PFSK-1 (cell line): ENCODE measurements around the gene C10orf71.

Experiments used
- FOXP2 ChIP-seq: optimal IDR thresholded peaks from 2 replicates; pipeline ENCODE3; 2011; ENCODE audit warnings: borderline replicate concordance, control low read depth, inconsistent platforms; ENCODE audit not compliant: insufficient read depth; ENCODE audit errors: extremely low read length, extremely low read depth
- POLR2AphosphoS5 ChIP-seq: IDR thresholded peaks from 2 replicates; pipeline ENCODE4 v1.6.1; 2012; ENCODE audit warnings: low read depth, mild to moderate bottlenecking, control low read depth, low read length, moderate library complexity
- SIN3A ChIP-seq: IDR thresholded peaks from 2 replicates; pipeline ENCODE4 v1.6.1; 2012; ENCODE audit warnings: mild to moderate bottlenecking, low read length, moderate library complexity, borderline replicate concordance; ENCODE audit not compliant: insufficient read depth
- TAF1 ChIP-seq: IDR thresholded peaks from 2 replicates; pipeline ENCODE4 v1.6.1; 2012; ENCODE audit warnings: low read length, control low read depth, borderline replicate concordance; ENCODE audit not compliant: insufficient read depth
- TF ChIP-seq, protein P1 (sequence below), 2 experiments: IDR thresholded peaks; 2 replicates each; pipeline versions ENCODE4 v1.6.1 to v1.8.0; 2011 to 2012; ENCODE audit warnings: low read depth in 2 of 2, low read length in 2 of 2, control low read depth in 1 of 2, inconsistent platforms in 1 of 2, mild to moderate bottlenecking in 1 of 2, moderate library complexity in 1 of 2; ENCODE audit not compliant: insufficient read depth in 1 of 2

Gene C10orf71

DNA sequence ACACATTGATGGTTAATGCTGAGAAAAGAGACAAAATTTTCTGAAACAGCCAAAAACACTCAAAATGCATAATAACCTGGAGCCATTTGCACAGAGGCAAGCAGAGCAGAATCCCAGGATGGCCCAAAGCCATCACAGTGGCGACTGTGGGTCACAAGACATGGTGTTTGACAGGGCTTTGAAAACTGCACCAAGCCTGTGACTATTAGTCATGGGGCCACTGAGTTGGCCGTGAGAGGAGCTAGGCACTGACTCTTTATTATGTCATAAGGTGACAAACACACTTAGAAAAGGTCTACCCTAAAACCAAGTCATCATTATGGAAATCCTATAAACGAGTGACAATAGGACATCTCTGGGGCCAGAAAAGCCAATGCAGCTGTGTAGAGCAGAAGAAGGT lies 73.0 kb downstream of the C10orf71 start:
- no peak for TF ChIP-seq SIN3A
- TF ChIP-seq POLR2AphosphoS5: no peak
- no peak for TF ChIP-seq TAF1
- TF ChIP-seq, protein P1, sequence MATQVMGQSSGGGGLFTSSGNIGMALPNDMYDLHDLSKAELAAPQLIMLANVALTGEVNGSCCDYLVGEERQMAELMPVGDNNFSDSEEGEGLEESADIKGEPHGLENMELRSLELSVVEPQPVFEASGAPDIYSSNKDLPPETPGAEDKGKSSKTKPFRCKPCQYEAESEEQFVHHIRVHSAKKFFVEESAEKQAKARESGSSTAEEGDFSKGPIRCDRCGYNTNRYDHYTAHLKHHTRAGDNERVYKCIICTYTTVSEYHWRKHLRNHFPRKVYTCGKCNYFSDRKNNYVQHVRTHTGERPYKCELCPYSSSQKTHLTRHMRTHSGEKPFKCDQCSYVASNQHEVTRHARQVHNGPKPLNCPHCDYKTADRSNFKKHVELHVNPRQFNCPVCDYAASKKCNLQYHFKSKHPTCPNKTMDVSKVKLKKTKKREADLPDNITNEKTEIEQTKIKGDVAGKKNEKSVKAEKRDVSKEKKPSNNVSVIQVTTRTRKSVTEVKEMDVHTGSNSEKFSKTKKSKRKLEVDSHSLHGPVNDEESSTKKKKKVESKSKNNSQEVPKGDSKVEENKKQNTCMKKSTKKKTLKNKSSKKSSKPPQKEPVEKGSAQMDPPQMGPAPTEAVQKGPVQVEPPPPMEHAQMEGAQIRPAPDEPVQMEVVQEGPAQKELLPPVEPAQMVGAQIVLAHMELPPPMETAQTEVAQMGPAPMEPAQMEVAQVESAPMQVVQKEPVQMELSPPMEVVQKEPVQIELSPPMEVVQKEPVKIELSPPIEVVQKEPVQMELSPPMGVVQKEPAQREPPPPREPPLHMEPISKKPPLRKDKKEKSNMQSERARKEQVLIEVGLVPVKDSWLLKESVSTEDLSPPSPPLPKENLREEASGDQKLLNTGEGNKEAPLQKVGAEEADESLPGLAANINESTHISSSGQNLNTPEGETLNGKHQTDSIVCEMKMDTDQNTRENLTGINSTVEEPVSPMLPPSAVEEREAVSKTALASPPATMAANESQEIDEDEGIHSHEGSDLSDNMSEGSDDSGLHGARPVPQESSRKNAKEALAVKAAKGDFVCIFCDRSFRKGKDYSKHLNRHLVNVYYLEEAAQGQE (IDR thresholded peaks at IDR 0.05; ENCODE audit: insufficient read depth in 1 of 2, low read depth in 2 of 2, low read length in 2 of 2): no peak
- TF ChIP-seq FOXP2: no peak

DNA sequence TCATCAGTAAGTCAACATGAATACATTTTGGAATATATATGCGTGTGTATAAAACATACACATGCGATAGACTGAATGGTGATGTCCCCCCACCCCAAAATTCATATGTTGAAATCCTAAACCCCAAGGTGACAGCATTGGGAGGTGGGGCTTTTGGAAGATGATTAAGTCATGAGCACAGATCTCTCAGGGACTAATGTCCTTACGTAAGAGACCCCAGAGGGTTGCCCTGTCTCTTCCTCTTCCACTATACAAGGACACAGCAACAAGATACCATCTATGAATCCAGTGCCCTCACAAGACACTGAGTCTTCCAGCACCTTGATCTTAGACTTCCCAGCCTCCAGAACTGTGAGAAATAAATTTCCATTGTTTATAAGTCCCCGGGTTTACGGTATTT lies 74.4 kb downstream of the C10orf71 start:
- TF ChIP-seq POLR2AphosphoS5 (no peak), SIN3A (no peak), TAF1 (no peak), FOXP2 (no peak)
- TF ChIP-seq, protein P1 (IDR thresholded peaks at IDR 0.05; ENCODE audit: insufficient read depth in 1 of 2, low read depth in 2 of 2, low read length in 2 of 2): no peak

DNA sequence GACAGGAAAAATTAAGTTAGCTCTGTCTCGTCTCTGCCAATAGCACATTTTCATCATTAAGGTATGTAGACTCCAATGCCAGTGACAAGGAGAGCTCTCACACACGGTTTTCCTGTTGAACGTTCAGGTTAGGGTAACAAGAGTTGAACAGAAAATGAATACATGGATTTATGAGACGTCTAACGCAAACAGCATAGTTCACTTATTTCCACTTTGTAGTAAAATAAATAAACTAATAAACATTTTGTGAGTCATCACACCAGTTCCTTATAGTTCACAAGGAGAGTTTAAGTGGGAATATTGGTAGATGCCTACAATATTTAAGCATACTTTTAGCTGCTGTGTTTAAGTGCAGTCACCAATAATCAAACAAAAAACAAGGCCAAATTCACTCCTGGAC lies 75.8 kb downstream of the C10orf71 start:
- TF ChIP-seq POLR2AphosphoS5 (no peak), SIN3A (no peak)
- TF ChIP-seq, protein P1 (IDR thresholded peaks at IDR 0.05; ENCODE audit: insufficient read depth in 1 of 2, low read depth in 2 of 2, low read length in 2 of 2): no peak

DNA sequence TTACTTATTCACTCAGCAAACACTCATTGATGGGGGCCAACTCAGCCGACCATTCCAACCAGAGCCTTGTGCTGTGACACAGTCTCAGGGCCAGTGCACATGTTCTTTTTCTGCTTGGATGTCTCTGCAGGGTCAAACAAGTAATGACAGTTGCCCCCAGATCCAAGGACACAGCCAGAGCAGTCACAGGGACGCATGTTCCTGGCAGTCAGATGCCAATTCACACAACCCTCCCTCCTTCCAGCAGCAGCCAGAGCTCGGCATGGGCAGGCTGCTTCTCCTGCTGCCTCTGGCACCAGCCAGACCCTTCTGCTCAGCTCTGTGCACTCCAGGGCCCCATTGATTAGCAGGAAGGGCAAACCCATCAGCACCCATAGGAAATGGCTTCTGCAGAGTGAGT lies 76.6 kb downstream of the C10orf71 start:
- TF ChIP-seq, protein P1 (IDR thresholded peaks at IDR 0.05; ENCODE audit: insufficient read depth in 1 of 2, low read depth in 2 of 2, low read length in 2 of 2): no peak
- TF ChIP-seq TAF1: no peak
- TF ChIP-seq SIN3A: no peak
- no peak for TF ChIP-seq FOXP2
- no peak for TF ChIP-seq POLR2AphosphoS5
